Sigmoid colon (tissue), 7 donors: ENCODE data around the gene MDFI. TPM values are rescaled to one million over a fixed set of nuclear protein-coding genes. Genes with fewer than 3 reads are reported as not detected.
A peak's percentile ranks its signal among the peaks of the same experiment; 100 is the strongest.

ENCODE experiments used
- DNase-seq: peaks from one replicate; pipeline ENCODE4 v3.0.0-alpha.2; 2019
- H3K27ac ChIP-seq, 4 donors: fragments of 200-600 bp; sonication (generic); one replicate each; pipeline ENCODE4 v1.5.1; 2016 to 2019; ENCODE audit warnings: mild to moderate bottlenecking in 1 of 4
- H3K27me3 ChIP-seq, 3 donors: fragments of 200-600 bp; sonication (generic); one replicate each; pipeline ENCODE4 v1.5.1; 2019; ENCODE audit warnings: mild to moderate bottlenecking in 1 of 3
- H3K36me3 ChIP-seq, 4 donors: fragments of 200-600 bp; sonication (generic); one replicate each; pipeline ENCODE4 v1.5.1; 2016 to 2019
- H3K4me1 ChIP-seq, 4 donors: fragments of 200-600 bp; sonication (generic); one replicate each; pipeline ENCODE4 v1.5.1; 2017 to 2019
- H3K4me3 ChIP-seq, 4 donors: fragments of 200-600 bp; sonication (generic); one replicate each; pipeline ENCODE4 v1.5.1; 2017 to 2019; ENCODE audit warnings: mild to moderate bottlenecking in 2 of 4, moderate library complexity in 1 of 4
- H3K9me3 ChIP-seq, 4 donors: fragments of 200-600 bp in 3 of 4; sonication (generic) in 3 of 4; one replicate each; pipeline versions ENCODE4 v1.5.1 to v1.6.1; 2013 to 2019
- CTCF ChIP-seq, 4 experiments: fragments of 450-650 bp in 3 of 4; fragments of 200-600 bp in 1 of 4; IDR thresholded peaks; one replicate each; pipeline ENCODE4 v1.5.1; 2016 to 2019; ENCODE audit warnings: antibody characterized with exemption in 4 of 4, mild to moderate bottlenecking in 3 of 4, moderate library complexity in 2 of 4
- EP300 ChIP-seq, 4 donors: sonication (generic); formaldehyde crosslinking; IDR thresholded peaks; one replicate each; pipeline ENCODE4 v1.6.1; 2017; ENCODE audit warnings: antibody characterized with exemption in 4 of 4
- POLR2A ChIP-seq, 2 donors: fragments of 450-650 bp; IDR thresholded peaks; one replicate each; pipeline ENCODE4 v1.6.1; 2016; ENCODE audit warnings: antibody characterized with exemption in 2 of 2, mild to moderate bottlenecking in 2 of 2, moderate library complexity in 2 of 2
- POLR2AphosphoS5 ChIP-seq, 4 donors: sonication (generic); formaldehyde crosslinking; IDR thresholded peaks; one replicate each; pipeline ENCODE4 v1.6.1; 2017; ENCODE audit warnings: antibody characterized with exemption in 4 of 4
- WGBS, 2 donors: extraction: QIAGEN DNeasy Blood & Tissue Kit; methylation state at CpG; one replicate each; pipeline ENCODE4 v1.1.7; 2013; 5-methylcytosine and 5-hydroxymethylcytosine counted together
- intact Hi-C: fragments of 100-400 bp; cut with DNase I; formaldehyde crosslinking; loops from one replicate; pipeline ENCODE4 v1.15.1; 2023
- polyA plus RNA-seq, 3 donors: library from polyadenylated mRNA; stranded (reverse); fragments of 200-250 nt; gene quantifications; one replicate each; pipeline ENCODE4 v1.2.3, GENCODE V29; 2013
- total RNA-seq, 4 donors: library from RNA; depleted of rRNA; stranded (reverse); fragments of >200 nt; gene quantifications; one replicate each; pipeline ENCODE4 v1.1.0, GENCODE V29; 2016
- donor health status: healthy with polysubstance abuse.
- donor health status: Bipolar disorder and iron deficiency.
- donor health status: healthy.

The MDFI gene
- total and polyA plus RNA-seq, 7 donors = 0.69 to 8.6 (median 4.6) TPM

DNA sequence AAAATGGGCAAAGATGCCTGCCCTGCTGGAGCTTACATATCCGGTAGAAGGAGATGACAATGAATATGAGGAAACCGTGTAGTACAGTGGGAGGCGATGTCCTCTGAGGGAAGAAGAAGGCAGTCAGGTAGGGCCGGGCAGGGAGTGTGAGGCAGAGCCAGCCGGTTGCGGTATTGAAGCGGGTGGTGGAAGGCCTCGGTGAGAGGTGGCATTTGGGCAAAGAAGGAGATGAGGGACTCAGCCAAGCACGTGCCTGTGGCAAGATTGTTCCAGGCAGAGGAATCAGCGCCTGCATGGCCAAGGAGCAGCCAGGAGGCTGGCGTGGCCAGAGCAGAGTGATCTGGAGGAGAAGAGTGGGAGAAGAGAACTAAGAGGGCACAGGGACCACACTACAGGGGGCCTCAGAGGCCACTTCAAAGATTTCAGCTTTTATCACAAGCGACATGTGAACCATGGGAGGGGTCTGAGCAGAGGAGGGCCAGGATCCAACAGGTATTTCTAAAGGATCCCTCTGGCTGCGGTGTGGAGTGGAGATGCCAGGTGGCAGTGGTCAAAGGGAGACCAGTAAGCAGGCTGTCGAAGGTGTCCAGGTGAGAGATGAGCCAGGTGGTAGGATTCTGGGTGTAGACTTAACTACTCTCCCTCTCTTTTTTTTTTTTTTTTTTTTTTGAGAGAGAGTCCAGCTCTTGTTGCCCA, 13.8 kb downstream of the MDFI start:
- peak; percentile 56 for DNase-seq
- Histone ChIP-seq H3K4me1 (no peaks in the 10 kb centered on the region), H3K36me3 (no peaks in the 10 kb centered on the region), H3K9me3 (no peaks in the 10 kb centered on the region), H3K27ac (no peak overlapping the region), H3K27me3 (peaks cover 0 to 4% (median 0%) of the 10 kb centered on the region in 3 donors), H3K4me3 (no peak overlapping the region)
- intact Hi-C loops = loop anchor here (2.0 kb wide), 1 partner anchor 25 kb away; no protein-coding TSS in a partner anchor
- TF ChIP-seq EP300 (IDR thresholded peaks at IDR 0.05) (no peak), POLR2AphosphoS5 (IDR thresholded peaks at IDR 0.05) (no peak), POLR2A (IDR thresholded peaks at IDR 0.05) (no peak), CTCF (IDR thresholded peaks at IDR 0.05) (no peak)
- 84 to 91% methylated on average over 14 of the region's 14 CpGs for WGBS, 2 donors

DNA sequence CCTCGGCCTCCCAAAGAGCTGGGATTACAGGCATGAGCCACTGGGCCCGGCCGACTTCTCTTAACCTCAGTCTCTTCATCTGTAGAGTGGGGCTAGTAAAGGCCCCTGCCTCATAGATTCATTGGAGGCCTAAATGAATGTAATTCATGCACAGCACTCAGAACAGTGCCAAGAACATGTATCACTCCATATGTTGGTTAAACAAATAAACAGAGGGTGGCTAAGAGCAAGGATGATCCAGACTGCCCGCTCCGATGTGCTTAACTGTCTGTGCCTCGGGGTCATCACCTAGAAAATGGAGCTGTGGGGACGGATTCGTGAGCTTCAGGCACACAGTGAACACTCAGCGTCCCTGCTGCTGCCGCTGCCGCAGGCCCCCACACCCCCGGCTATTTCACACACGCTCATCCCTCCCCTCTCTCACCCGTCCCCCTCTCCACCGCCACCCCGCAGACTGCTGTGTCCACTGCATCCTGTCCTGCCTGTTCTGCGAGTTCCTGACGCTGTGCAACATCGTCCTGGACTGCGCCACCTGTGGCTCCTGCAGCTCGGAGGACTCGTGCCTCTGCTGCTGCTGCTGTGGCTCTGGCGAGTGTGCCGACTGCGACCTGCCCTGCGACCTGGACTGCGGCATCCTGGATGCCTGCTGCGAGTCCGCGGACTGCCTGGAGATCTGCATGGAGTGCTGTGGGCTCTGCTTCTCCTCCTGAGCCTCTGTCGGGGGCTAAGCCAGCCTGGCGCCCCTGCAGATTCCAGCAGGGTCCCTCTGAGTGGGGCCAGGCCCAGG, 14.8 kb downstream of the MDFI start:
- Histone ChIP-seq H3K4me1 (no peaks in the 10 kb centered on the region), H3K4me3 (no peak overlapping the region), H3K36me3 (no peaks in the 10 kb centered on the region), H3K27me3 (peaks cover 0 to 4% (median 0%) of the 10 kb centered on the region in 3 donors), H3K27ac (no peak overlapping the region), H3K9me3 (no peaks in the 10 kb centered on the region)
- TF ChIP-seq POLR2AphosphoS5 (IDR thresholded peaks at IDR 0.05) (no peak), EP300 (IDR thresholded peaks at IDR 0.05) (no peak), CTCF (IDR thresholded peaks at IDR 0.05) (no peak), POLR2A (IDR thresholded peaks at IDR 0.05) (no peak)
- intact Hi-C loops = loop anchor here (2.0 kb wide), 1 partner anchor 26 kb away; no protein-coding TSS in a partner anchor
- WGBS, 2 donors = 34 to 74% methylated on average over 32 of the region's 32 CpGs
- DNase-seq = no peak

GRCh38 chr6:41653691-41654090, 15.4 kb downstream of the MDFI start:
- H3K4me3 ChIP-seq = no peak overlapping the region
- no peak for TF ChIP-seq EP300 (IDR thresholded peaks at IDR 0.05)
- H3K36me3 ChIP-seq = no peaks in the 10 kb centered on the region
- H3K4me1 ChIP-seq = no peaks in the 10 kb centered on the region
- intact Hi-C loops = loop anchor here (2.0 kb wide), 1 partner anchor 27 kb away; no protein-coding TSS in a partner anchor
- peaks cover 0 to 4% (median 0%) of the 10 kb centered on the region in 3 donors for H3K27me3 ChIP-seq
- no peak for DNase-seq
- WGBS, 2 donors = 59 to 82% methylated on average over 5 of the region's 5 CpGs
- H3K9me3 ChIP-seq = no peaks in the 10 kb centered on the region
- H3K27ac ChIP-seq = no peak overlapping the region

- 58 to 74% methylated on average over 5 of the region's 5 CpGs for WGBS, 2 donors
- DNase-seq = no peak
- Histone ChIP-seq H3K27me3 (peaks cover 0 to 4% (median 0%) of the 10 kb centered on the region in 3 donors), H3K36me3 (no peaks in the 10 kb centered on the region), H3K9me3 (no peaks in the 10 kb centered on the region), H3K27ac (no peak overlapping the region), H3K4me1 (no peaks in the 10 kb centered on the region), H3K4me3 (no peak overlapping the region)
- TF ChIP-seq EP300 (IDR thresholded peaks at IDR 0.05) (no peak), POLR2AphosphoS5 (IDR thresholded peaks at IDR 0.05) (no peak)
- intact Hi-C loops = no loop called here
Measured at GRCh38 chr6:41654151-41654697, 16.0 kb downstream of the MDFI start.

GRCh38 chr6:41654698-41655151, 16.5 kb downstream of the MDFI start:
- 85 to 87% methylated on average over 8 of the region's 8 CpGs for WGBS, 2 donors
- DNase-seq = peak; percentile 50
- TF ChIP-seq POLR2A (IDR thresholded peaks at IDR 0.05) (no peak), CTCF (IDR thresholded peaks at IDR 0.05) (no peak), POLR2AphosphoS5 (IDR thresholded peaks at IDR 0.05) (no peak), EP300 (IDR thresholded peaks at IDR 0.05) (no peak)
- peaks cover 0 to 4% (median 0%) of the 10 kb centered on the region in 3 donors for H3K27me3 ChIP-seq
- intact Hi-C loops = no loop called here
- H3K27ac ChIP-seq = no peak overlapping the region
- H3K4me1 ChIP-seq = no peaks in the 10 kb centered on the region
- H3K9me3 ChIP-seq = no peaks in the 10 kb centered on the region
- no peak overlapping the region for H3K4me3 ChIP-seq
- no peaks in the 10 kb centered on the region for H3K36me3 ChIP-seq
